EL (cell line): ENCODE measurements around the gene GEN1.

ENCODE experiments used
- DNase-seq: peaks from one replicate; pipeline ENCODE4 v3.0.0-alpha.2; 2016

The GEN1 gene

DNA sequence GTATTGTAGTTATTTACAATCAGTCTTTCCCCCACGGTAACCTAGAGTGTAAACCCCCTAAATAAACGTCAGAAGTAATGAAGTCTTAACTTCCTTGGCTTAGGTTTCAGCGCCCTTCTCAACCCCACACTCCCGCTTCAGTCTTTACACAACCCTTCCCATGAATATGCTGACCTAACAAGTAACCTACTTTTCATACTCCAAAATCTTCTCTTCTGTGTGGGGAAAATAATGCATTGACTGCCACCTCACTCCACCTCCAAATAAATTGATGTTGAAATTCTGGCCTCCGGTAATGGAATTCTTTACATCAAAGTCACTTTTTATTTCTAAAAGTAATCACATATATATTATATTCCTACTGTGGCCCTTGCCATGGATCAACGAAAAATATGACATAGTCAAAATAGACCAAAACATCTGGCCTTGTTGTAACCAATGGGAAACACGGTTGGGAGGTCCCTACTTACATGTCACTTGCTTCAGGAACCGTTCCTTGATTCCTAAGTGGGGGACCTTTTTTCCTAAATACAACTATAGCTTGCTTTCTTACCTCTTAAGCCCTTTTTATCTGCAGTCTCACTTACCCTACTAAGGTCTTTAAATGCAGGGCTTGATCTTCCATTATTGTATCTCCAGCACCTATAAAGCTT lies 961 bp downstream of the GEN1 start:
- peak; percentile 21 for DNase-seq

DNA sequence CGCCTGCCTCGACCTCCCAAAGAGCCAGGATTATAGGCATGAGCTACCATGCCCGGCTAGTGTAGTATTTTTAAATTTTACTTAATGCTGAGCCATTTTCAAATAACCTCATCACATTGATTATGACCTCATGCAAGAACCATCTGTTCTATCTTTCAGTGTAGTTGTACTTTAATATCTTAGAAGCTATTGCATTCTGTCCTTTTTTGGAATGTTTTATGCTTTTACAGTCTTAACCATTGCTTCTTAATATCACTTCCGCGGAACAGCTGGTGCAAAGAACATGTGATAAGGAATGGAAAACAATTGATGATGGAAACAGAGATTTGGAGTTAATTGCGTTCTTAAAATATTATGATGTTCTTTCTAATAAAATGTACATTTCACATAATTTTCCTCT lies 2.7 kb downstream of the GEN1 start:
- peak; percentile 55 for DNase-seq

DNA sequence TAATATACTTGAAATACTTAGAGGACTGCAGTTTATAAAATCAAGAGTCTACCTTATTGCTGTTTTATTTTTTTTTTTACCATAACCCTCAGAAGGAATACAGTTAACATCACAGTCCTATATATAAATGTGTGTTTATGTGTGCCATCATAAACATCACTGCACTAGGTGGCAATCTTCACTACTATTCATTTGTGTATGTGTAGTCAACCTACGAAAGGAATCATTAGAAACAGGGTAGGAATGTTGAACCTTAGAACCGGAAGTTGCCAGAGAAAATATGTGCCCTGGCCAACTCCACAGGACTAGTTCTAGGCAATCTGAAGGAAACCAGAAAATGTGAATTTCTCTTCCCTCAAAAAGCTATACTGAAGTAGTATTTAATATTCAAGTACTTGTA lies 3.4 kb downstream of the GEN1 start:
- peak; percentile 65 for DNase-seq

DNA sequence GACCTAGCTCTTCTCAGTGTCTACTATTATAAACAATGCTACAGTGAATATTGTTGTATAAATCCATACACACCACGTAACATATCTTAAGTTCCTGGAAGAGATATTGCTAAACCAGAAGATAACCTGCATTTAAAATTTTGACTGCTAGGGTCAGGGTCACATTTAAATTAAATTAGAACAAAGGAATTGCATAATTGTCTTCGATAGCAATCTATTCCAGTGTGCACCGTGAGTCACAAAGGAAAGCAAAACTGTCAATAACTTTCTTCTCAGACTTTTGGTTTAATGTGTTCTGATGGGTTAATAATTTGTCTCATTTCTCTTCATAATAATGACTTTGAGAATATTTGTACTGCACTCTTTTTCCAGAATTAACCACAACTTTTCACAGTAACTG lies 4.2 kb downstream of the GEN1 start:
- DNase-seq: no peak

DNA sequence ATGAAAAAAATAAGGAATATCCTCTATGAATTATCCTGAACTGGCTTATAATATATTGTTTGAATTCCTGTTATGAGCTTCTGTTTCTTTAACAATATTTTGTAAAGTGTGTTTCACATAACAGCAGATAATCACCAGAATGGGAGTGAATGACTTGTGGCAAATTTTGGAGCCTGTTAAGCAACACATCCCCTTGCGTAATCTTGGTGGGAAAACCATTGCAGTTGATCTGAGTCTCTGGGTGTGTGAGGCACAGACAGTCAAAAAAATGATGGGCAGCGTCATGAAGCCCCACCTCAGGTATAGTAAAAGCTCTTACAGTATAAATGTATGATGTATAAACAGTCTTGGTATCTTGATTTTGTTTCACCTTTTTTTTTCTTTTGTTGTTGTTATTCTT lies 5.9 kb downstream of the GEN1 start:
- DNase-seq: no peak

DNA sequence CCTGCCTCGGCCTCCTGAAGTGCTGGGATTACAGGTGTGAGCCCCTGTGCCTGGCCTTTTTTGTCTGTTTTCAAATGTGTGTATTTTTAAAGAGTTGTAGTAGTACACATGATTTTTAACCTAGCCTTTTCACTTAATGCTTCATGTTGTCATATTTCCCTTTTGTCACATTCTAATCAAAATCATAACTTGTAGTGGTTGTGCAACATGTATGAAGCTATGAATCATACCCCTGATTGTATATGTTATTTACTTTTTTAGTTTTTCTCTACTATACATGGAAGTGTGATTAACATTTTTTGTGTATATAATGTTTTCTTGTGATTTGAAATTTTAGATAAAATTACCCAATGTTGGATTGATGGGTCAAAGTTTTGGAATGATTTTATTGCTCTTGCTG lies 8.5 kb downstream of the GEN1 start:
- DNase-seq: no peak

DNA sequence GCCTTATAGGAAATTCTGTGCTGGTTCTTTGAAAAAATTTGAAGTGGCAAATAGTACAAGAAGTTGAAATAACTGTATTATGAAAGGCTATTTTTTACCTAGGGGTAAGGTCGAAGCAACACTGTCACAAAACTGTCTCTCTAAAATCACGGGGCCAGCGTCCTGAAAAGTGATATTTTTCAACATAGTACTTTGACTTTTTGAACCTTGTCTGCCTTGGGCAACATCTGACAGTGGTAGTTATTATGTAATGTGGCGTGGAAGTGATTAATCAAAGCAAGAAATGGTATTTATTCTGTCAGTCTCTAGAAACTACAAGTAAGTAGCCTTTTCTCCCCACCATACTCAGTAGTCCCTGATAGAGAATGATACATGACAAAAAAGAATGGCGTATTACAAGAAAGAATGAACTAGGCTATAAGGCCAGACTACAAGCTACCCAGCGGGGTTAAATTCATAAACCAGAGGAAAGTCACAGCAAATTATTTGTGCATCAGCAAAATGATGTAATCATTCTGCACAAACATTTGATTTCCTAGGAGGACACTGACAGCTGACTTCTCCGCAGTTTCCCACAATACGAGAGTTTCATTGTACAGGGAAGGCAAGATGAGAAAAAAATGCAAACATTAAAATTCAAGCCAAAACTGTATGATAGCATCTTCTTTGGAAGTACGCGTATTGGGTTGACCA lies 9.8 kb downstream of the GEN1 start:
- no peak for DNase-seq

DNA sequence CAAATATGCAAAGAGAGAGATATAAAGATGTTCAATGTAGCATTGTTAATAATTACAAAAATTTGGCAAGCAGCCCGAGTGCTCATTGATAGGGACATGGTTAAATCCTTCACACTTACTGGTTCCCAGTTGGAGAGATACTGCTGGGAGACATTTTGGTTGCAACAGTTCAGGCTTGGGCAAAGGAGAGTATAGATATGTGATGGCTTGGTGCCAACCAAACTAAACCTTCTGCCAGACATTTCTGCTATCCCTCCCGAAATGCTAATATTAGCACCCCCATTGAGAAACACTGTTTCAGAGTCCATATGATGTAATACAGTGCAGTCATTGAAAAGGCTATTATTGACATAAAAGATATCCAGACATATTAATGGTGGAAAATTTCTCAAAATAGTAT lies 11.5 kb downstream of the GEN1 start:
- no peak for DNase-seq

DNA sequence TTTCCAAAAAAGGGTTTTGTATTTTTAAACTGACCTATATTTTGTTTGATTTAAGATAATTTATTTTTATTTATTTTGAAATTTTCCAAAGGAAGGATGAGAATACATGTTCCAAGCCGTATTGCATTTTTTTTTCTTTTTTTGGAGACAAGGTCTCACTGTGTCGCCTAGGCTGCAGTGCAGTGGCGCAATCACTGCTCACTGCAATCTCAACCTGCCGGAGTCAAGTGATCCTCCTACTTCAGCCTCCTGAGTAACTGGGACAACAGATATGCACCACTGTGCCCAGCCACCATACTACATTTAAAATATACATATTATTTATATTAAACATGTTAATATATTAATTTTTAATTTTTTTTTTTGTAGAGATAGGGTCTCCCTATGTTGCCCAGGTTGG lies 15.0 kb downstream of the GEN1 start:
- no peak for DNase-seq

DNA sequence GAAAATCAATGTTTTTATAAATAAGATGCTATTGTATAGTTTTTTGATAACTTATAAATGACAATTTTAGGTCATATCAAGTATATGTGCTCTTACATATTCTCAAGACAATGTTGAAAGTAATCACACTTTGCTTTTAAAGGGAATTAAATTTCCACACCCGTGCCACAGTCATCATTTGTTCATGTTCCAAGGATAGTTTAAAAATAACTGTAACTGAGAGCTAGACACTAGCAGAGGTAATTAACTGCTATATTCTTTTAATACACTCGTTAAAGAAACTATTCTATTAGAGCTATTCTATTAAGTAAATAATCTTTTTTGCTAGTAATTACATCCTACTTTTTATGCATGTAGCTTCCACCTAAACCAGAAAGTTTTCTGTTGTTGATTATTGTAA lies 18.0 kb downstream of the GEN1 start:
- no peak for DNase-seq

DNA sequence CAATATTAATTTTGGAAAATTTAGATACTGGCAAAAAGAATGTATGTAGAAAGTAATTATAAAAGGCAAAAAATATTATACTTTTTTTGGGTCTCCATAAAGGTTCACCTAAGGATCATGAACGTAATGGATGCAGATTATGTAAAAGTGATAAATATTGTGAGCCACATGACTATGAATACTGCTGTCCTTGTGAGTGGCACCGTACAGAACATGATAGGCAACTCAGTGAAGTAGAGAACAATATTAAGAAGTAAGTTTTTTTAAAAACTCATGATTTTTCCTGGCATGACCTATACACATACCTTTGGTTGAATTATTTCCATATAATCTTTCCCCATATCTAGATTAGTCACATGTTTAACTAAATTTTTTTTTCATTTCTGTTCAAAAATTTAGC lies 18.6 kb downstream of the GEN1 start:
- DNase-seq: no peak

DNA sequence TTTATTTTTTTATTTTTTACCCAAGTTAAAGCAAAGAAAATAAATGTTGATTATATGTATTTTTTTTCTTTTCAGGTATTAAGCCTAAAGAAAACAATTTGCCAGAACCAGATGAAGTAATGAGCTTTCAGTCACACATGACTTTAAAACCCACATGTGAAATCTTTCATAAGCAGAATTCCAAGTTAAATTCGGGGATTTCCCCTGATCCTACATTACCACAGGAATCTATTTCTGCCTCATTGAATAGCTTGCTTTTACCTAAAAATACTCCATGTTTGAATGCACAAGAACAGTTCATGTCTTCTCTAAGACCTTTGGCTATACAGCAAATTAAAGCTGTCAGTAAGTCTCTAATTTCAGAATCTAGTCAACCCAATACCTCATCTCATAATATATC lies 26.6 kb downstream of the GEN1 start:
- DNase-seq: no peak

DNA sequence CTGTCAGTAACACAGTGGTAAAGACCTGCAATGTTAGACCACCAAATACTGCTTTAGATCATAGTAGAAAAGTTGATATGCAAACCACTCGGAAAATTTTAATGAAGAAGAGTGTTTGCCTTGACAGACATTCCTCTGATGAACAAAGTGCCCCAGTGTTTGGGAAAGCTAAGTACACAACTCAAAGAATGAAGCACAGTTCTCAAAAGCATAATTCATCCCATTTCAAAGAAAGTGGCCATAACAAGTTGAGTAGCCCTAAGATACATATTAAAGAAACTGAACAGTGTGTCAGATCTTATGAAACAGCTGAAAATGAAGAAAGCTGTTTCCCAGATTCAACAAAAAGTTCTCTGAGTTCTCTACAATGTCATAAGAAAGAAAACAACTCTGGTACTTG lies 27.5 kb downstream of the GEN1 start:
- no peak for DNase-seq

DNA sequence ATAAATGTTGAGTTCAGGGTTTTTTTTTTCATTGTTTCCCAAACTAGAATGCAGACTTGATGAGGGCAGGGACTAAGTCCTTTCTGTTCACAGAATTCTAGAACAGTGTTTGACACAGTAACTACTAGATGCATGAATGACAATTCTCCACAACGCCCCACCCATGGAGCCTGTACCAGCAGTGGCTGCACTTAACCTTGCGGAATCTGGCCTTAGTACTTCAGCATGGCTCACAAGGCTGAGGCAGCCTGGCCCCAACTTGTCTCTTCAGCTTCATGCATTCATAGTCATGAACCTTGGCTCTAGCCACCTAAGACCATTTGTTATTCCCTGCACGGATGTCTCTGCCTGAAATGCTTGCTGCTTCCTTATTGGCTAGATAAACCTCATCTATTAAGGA lies 32.8 kb downstream of the GEN1 start:
- no peak for DNase-seq

DNA sequence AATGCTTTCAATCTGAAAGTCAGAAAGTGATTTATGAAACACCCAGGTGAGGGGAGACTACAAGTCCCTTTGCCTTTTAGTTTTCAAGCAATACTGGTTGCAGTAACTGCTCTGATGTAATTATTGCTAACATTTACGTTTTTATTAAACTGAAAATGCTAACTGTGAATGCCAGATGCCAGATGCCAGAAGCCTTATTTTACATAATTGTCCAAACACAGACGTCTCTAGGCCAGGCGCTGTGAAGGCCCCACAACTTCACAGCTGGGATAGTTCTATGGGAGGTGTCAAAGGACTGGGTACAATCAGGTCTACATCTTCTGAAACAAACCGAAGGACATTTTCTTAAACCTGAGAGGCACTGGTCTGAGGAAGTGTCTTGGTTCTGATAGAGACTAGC lies 34.8 kb downstream of the GEN1 start:
- DNase-seq: no peak

DNA sequence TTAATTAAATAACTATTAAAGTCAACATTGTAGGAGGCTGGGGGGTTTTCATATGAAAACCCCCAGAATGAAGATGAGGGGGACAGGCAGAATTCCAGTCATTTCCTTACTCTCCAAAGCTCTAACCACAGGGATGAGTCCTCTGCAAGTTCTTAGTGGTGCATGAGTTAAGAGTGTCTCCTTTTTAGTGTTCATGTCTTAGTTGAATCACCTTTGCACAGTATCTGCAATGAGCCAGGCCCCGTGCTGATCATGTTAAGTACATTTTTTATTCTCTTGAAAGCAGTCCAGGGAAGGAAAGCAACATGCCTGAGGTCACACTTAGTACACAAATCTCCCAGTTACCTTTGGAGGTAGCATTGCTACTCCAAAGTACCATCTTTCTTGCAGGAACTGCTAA lies 36.6 kb downstream of the GEN1 start:
- DNase-seq: no peak

DNA sequence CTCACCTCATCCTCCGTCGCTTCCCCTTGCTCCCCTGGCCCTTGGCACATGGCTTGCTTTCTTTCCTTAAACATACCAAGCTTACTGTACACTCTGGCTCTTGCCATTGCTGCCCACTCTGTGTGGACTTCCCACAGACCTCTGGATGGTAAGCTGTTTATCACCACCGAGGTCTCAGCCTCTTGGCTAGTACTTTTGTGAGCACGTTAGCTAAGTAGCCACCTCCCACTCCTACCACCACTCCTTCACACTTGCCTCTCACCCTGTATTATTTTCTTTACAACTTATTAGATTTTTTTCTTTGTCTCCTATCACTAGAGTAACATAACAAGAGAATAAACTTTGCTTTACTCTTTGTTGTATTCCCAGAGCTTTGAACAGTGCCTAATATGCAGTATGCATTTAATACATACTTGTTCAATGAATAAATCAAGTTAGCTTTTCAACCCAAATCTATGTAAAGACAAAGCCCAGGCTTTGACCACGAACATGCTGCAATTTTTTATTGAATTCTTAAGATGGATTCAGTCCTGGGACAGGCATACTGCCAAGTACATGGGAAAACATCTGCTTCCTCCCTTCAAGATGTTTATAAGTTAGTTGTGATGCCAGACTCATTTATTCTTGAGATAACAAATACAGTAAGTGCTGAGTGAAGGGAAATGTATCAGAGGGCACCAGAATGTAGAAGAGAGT lies 37.3 kb downstream of the GEN1 start:
- DNase-seq: peak; percentile 56

DNA sequence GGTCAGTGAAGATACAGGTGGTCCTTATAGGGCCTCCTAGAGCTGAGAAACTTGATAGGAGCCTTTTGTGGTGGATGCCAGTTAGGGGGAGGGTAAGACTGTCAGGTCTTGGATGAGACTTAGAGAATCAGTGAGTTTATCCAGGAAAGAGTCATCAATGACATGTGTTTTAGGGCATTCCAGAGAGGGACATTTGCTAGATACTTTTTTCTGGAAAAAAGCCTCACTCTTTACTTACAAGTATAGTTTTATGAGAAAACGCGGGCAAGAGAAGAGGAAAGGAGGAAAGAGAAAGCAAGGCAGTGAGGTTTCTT lies 37.8 kb downstream of the GEN1 start:
- no peak for DNase-seq

DNA sequence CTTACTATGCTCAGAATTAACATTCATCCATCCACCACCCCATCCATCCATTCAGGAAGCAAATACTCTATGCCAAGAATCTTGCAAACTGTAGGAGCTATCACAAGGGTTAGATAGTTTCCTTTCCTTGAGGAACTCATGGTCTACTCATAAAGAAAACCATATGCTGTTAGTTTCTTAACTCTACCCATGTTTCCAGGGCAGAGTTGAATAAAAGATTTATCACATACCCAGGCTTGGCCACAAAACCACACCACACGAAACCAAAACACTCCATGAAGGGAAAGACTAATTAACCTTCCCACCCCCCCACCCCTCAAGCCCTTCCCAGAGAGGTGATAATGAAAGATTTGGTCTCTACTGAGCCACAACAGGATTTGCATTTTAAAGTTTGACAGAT lies 38.6 kb downstream of the GEN1 start:
- no peak for DNase-seq

DNA sequence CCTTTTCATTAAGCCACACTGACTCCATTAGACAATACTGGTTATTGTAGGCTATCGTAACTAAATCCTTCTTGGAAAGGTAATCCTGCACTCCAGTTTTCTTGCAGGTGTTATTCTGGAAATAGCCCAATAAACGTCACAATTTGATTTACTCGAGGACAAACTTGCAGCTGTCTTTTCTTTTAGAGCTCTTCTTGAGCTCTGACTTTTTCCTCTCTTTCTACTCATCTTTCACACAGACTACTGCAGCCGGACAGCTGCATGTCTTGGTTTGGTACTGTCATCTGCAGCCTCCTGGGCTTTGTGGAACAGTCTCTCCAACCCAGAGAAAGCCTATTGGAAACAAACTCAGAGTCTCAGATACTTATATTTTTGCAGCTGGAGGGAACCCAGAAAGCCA lies 39.4 kb downstream of the GEN1 start:
- no peak for DNase-seq

DNA sequence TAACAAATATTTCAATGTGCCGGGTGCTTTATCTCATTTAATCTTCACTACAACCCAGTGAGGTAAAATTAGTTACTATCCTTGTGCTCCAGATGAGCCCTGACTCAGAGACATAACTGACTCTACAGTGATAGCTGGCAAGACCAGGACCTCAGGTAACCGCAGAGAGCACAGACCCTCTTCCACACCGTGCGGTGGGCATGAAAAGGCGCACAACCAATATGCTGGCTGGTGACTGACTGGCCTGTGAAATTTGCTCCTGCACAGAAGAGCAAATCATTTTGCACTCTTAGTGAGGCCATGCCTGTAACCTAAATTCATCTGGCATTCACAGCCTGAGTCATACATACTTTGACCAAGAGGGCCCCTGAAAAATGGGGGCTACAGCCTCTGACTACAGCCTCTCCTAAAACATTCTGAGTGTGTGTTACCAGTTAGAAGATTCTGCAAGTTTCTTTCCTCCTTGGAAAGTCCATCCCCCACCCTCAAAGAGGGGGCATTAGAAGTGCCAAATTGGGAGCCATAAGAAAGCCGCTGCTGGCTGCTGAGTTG lies 39.9 kb downstream of the GEN1 start:
- DNase-seq: peak; percentile 24

DNA sequence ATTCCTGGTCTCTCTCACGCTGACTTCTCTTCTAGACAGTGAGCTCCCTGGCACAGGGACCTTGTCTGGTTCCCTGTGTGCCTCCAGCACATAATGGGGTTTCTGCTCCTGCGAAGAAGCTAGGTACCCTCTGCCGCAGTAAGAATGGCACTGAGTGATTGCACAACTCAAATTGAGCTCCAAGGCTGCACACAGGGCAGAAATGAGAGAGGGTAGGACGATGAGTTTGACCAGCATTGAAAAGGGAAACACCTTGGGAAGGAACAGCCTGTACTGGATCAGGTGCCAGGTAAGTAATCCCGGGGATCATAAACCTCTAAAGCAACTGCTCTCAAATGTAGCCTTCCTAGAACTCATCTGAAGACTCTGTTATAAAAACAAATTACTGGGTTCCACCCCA lies 41.4 kb downstream of the GEN1 start:
- DNase-seq: no peak

DNA sequence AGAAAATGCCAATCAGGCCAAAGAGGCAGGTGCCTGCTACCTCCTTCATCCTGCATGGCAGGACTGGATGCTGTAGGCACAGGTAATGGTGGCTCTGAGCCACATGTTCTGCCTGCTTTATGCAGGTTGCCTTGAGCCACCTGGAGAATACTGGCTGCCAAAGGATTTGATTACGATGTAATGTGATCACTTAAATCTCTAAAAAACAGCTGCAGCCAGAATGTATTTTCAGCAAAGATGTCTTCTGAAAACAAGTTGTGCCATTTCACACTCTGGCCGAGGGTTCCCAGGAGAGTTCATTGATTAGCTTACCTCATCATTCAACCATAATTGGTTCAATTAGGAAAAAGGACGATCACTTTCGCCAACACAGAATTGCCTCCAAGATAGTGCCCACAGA lies 44.4 kb downstream of the GEN1 start:
- DNase-seq: no peak
